GM12878 (cell line): ENCODE measurements around the gene GLMP. TPM values are rescaled to one million over a fixed set of nuclear protein-coding genes. Genes with fewer than 3 reads are reported as not detected.

Experiments used
- ATAC-seq: fragments of 200-7000 bp; cut with Tn5 transposase; 3 replicates; pipeline ENCODE4 v1.9.1; 2020; ENCODE audit warnings: mild to moderate bottlenecking, moderate library complexity
- BruUV-seq: library from RNA; stranded (reverse); fragments of 400-500 nt; replicated peaks from 2 replicates; lab custom pipeline; 2021; lab: Mats Ljungman, UMichigan
- CTCF ChIA-PET: fragments of 300-600 bp; sonication (Branson Sonifier 250); formaldehyde crosslinking; extraction: SDS; loops from one replicate; lab custom pipeline; 2021; ENCODE audit warnings: inconsistent platforms; lab: Yijun Ruan, JAX
- POLR2A ChIA-PET: fragments of 350-600 bp; formaldehyde crosslinking; extraction: SDS; loops from one replicate; lab custom pipeline; 2021; ENCODE audit warnings: inconsistent platforms; lab: Charles Lee
- RAD21 ChIA-PET: fragments of 300-600 bp; sonication (Branson Sonifier 250); formaldehyde crosslinking; loops from one replicate; lab custom pipeline; 2023; ENCODE audit warnings: antibody characterized with exemption; ENCODE audit not compliant: unreplicated experiment; lab: Charles Lee
- SMC1A ChIA-PET: fragments of 300-600 bp; sonication (Branson Sonifier 250); formaldehyde crosslinking; loops from one replicate; lab custom pipeline; 2023; ENCODE audit not compliant: unreplicated experiment, uncharacterized antibody; lab: Charles Lee
- DNase-seq: peaks from one replicate; pipeline ENCODE4 v3.0.0-alpha.2; 2011; ENCODE audit warnings: low read depth, low spot score
- FAIRE-seq: peaks from 3 replicates; lab custom pipeline; 2011; peaks lifted over from hg19 to GRCh38; lab: Jason Lieb, UNC
- H2AFZ ChIP-seq: 2 replicates; pipeline ENCODE4 v1.6.0; 2011; ENCODE audit warnings: low read depth, low read length, control low read depth; ENCODE audit not compliant: control insufficient read depth
- H3K27ac ChIP-seq: 2 replicates; pipeline ENCODE4 v1.5.1; 2011; ENCODE audit warnings: control low read depth; ENCODE audit not compliant: control insufficient read depth, insufficient read depth
- H3K27me3 ChIP-seq, 2 experiments: replicated peaks in 1 of 2; 2 replicates each; pipeline versions ENCODE4 v1.6.0 to v1.6.1; 2011; ENCODE audit warnings: low read length in 1 of 2; ENCODE audit not compliant: control insufficient read depth in 2 of 2, insufficient read depth in 2 of 2
- H3K36me3 ChIP-seq, 2 experiments: 2 replicates each; pipeline ENCODE4 v1.5.1; 2011; ENCODE audit warnings: low read length in 1 of 2; ENCODE audit not compliant: control insufficient read depth in 2 of 2, insufficient read depth in 2 of 2
- H3K4me1 ChIP-seq: 2 replicates; pipeline ENCODE4 v1.6.1; 2011; ENCODE audit warnings: mild to moderate bottlenecking, low read length, moderate library complexity, mixed read lengths; ENCODE audit not compliant: control insufficient read depth, insufficient read depth
- H3K4me2 ChIP-seq: 2 replicates; pipeline ENCODE4 v1.6.0; 2011; ENCODE audit warnings: control low read depth; ENCODE audit not compliant: control insufficient read depth, insufficient read depth
- H3K4me3 ChIP-seq: fragments of 200-600 bp; sonication (generic); 2 replicates; pipeline ENCODE4 v1.5.1; 2016
- H3K79me2 ChIP-seq: 2 replicates; pipeline ENCODE4 v1.6.0; 2011; ENCODE audit warnings: low read length; ENCODE audit not compliant: control insufficient read depth, insufficient read depth
- H3K9ac ChIP-seq: 2 replicates; pipeline ENCODE4 v1.8.0; 2011; ENCODE audit warnings: low read length, control low read depth, mixed read lengths; ENCODE audit not compliant: control insufficient read depth, insufficient read depth
- H3K9me3 ChIP-seq: replicated peaks from 3 replicates; pipeline ENCODE4 v1.5.1; 2011; ENCODE audit warnings: mild to moderate bottlenecking, low read length; ENCODE audit not compliant: control insufficient read depth, insufficient read depth
- H4K20me1 ChIP-seq: 2 replicates; pipeline ENCODE4 v1.6.0; 2011; ENCODE audit not compliant: control insufficient read depth, insufficient read depth
- CHD1 ChIP-seq: IDR thresholded peaks from 2 replicates; pipeline ENCODE4 v1.6.1; 2012; ENCODE audit warnings: low read depth, low read length, improper control_type of control experiment
- CHD4 ChIP-seq: fragments of 200-600 bp; sonication (generic); IDR thresholded peaks from 2 replicates; pipeline ENCODE4 v1.6.1; 2016; ENCODE audit warnings: mild to moderate bottlenecking
- MEF2B ChIP-seq: fragments of 450-650 bp; IDR thresholded peaks from 2 replicates; pipeline ENCODE4 v1.6.1; 2018; ENCODE audit warnings: mild to moderate bottlenecking, moderate library complexity; ENCODE audit not compliant: partially characterized antibody, poor library complexity, severe bottlenecking
- POLR2AphosphoS2 ChIP-seq: IDR thresholded peaks from 2 replicates; pipeline ENCODE4 v1.6.1; 2011; ENCODE audit warnings: low read depth, mild to moderate bottlenecking, low read length, improper control_type of control experiment, moderate library complexity
- POLR2AphosphoS5 ChIP-seq: IDR thresholded peaks from 2 replicates; pipeline ENCODE4 v1.6.1; 2011; ENCODE audit warnings: mild to moderate bottlenecking, low read length, inconsistent platforms
- REST ChIP-seq: IDR thresholded peaks from 2 replicates; pipeline ENCODE4 v1.6.1; 2012; ENCODE audit warnings: mild to moderate bottlenecking, low read depth, low read length
- SIX5 ChIP-seq: IDR thresholded peaks from 2 replicates; pipeline ENCODE4 v1.6.1; 2011; ENCODE audit warnings: mild to moderate bottlenecking, low read depth, low read length, moderate library complexity; ENCODE audit not compliant: severe bottlenecking
- SUZ12 ChIP-seq: fragments of 200-600 bp; sonication (generic); IDR thresholded peaks from one replicate; pipeline ENCODE4 v1.6.1; 2018; ENCODE audit warnings: antibody characterized with exemption, mild to moderate bottlenecking; ENCODE audit not compliant: unreplicated experiment
- TCF12 ChIP-seq: IDR thresholded peaks from 2 replicates; pipeline ENCODE4 v1.6.1; 2011; ENCODE audit warnings: low read depth, mild to moderate bottlenecking, low read length
- TCF7 ChIP-seq: IDR thresholded peaks from 2 replicates; pipeline ENCODE4 v1.6.1; 2014; ENCODE audit warnings: antibody characterized with exemption, borderline replicate concordance
- WRNIP1 ChIP-seq: IDR thresholded peaks from 2 replicates; pipeline ENCODE4 v1.6.1; 2011; ENCODE audit warnings: low read depth, low read length, improper control_type of control experiment, borderline replicate concordance
- ZNF207 ChIP-seq: fragments of 450-650 bp; IDR thresholded peaks from 2 replicates; pipeline ENCODE4 v1.6.1; 2014; ENCODE audit warnings: antibody characterized with exemption, mild to moderate bottlenecking, borderline replicate concordance
- ZNF622 ChIP-seq: fragments of 450-650 bp; IDR thresholded peaks from 2 replicates; pipeline ENCODE4 v1.6.1; 2017; ENCODE audit warnings: mild to moderate bottlenecking, inconsistent platforms
- WGBS: methylation state at CpG from one replicate; pipeline ENCODE4 v1.1.6; 2016; ENCODE audit warnings: low lambda C conversion rate; ENCODE audit not compliant: insufficient replicate concordance, insufficient coverage; ENCODE audit errors: missing lambda C conversion rate; 5-methylcytosine and 5-hydroxymethylcytosine counted together
- in situ Hi-C: fragments of 300-500 bp; cut with MboI; formaldehyde crosslinking; loops from 9 replicates; pipeline ENCODE4 v1.14.3; 2018; ENCODE audit warnings: mixed read lengths
- intact Hi-C: fragments of 100-400 bp; cut with micrococcal nuclease; formaldehyde crosslinking; loops from one replicate; pipeline ENCODE4 v1.14.2; 2022; ENCODE audit not compliant: unreplicated experiment
- polyA plus RNA-seq, 11 experiments: library from polyadenylated mRNA; depleted of rRNA in 4 of 11; unstranded in 6 of 11; stranded (reverse) in 5 of 11; fragments of >200 nt; fragmentation: Nextera tagmentation in 4 of 11; fragmentation: Illumina TruSeq in 1 of 11; extraction: Ambion mirVana in 4 of 11; extraction: Trizol in 1 of 11; gene quantifications; 1 replicate in 1 of 11; 2 replicates in 10 of 11; pipeline versions ENCODE4 v1.2.1 to v1.2.3, GENCODE V29; 2011 to 2016; ENCODE audit warnings: inconsistent platforms in 2 of 11, missing spikeins in 2 of 11, low read depth in 1 of 11
- total RNA-seq, 4 experiments: library from RNA; depleted of rRNA in 3 of 4; stranded (reverse); fragments of >200 nt in 3 of 4; fragmentation: Illumina TruSeq in 1 of 4; extraction: Trizol in 1 of 4; gene quantifications; 2 replicates each; pipeline versions ENCODE4 v1.2.1 to v1.2.3, GENCODE V29; 2013 to 2021
- TF ChIP-seq, protein P1 (sequence below): fragments of 450-650 bp; IDR thresholded peaks from 2 replicates; pipeline ENCODE4 v1.6.1; 2017; ENCODE audit warnings: borderline replicate concordance
- TF ChIP-seq, protein P2 (sequence below): fragments of 450-650 bp; IDR thresholded peaks from 2 replicates; pipeline ENCODE4 v1.6.1; 2017; ENCODE audit warnings: mild to moderate bottlenecking, low read depth, inconsistent platforms; ENCODE audit not compliant: poor library complexity, severe bottlenecking

GLMP gene
- total and polyA plus RNA-seq, 10 of the 15 experiments (the other 5 are each of a cell fraction or from before 2014, with no cell fraction given): 4.4 to 30.0 (median 19.5) TPM

- TF ChIP-seq TCF7 (no peak), SUZ12 (no peak), CHD4 (no peak)
- TF ChIP-seq, protein P1, sequence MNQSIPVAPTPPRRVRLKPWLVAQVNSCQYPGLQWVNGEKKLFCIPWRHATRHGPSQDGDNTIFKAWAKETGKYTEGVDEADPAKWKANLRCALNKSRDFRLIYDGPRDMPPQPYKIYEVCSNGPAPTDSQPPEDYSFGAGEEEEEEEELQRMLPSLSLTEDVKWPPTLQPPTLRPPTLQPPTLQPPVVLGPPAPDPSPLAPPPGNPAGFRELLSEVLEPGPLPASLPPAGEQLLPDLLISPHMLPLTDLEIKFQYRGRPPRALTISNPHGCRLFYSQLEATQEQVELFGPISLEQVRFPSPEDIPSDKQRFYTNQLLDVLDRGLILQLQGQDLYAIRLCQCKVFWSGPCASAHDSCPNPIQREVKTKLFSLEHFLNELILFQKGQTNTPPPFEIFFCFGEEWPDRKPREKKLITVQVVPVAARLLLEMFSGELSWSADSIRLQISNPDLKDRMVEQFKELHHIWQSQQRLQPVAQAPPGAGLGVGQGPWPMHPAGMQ: no peak
- TF ChIP-seq, protein P2, sequence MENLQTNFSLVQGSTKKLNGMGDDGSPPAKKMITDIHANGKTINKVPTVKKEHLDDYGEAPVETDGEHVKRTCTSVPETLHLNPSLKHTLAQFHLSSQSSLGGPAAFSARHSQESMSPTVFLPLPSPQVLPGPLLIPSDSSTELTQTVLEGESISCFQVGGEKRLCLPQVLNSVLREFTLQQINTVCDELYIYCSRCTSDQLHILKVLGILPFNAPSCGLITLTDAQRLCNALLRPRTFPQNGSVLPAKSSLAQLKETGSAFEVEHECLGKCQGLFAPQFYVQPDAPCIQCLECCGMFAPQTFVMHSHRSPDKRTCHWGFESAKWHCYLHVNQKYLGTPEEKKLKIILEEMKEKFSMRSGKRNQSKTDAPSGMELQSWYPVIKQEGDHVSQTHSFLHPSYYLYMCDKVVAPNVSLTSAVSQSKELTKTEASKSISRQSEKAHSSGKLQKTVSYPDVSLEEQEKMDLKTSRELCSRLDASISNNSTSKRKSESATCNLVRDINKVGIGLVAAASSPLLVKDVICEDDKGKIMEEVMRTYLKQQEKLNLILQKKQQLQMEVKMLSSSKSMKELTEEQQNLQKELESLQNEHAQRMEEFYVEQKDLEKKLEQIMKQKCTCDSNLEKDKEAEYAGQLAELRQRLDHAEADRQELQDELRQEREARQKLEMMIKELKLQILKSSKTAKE: no peak
- TF ChIP-seq, all 136 proteins: peak for 0
These were observed 37.8 kb downstream of the GLMP start (continued) for GRCh38 chr1:156257711-156258110.

- FAIRE-seq: no peak
- RAD21 ChIA-PET: no interaction called here
- 91% methylated on average over 3 of the region's 3 CpGs for WGBS
- TF ChIP-seq CHD1 (no peak), TCF12 (no peak), POLR2AphosphoS5 (no peak), REST (no peak), ZNF622 (no peak), MEF2B (no peak), ZNF207 (no peak), SIX5 (no peak), WRNIP1 (no peak), POLR2AphosphoS2 (no peak)
These were observed 41.8 kb downstream of the GLMP start for GRCh38 chr1:156253634-156254033.

More at GRCh38 chr1:156253634-156254033, 41.8 kb downstream of the GLMP start:
- POLR2A ChIA-PET: interaction anchor here (0.5 kb wide), 1 partner anchor 13 kb away, joined by 5 read pairs; no protein-coding TSS in a partner anchor
- SMC1A ChIA-PET: no interaction called here
- no peaks in the 10 kb centered on the region for H3K79me2 ChIP-seq
- H3K27ac ChIP-seq: no peak overlapping the region
- intact Hi-C loops: no loop called here
- H3K4me3 ChIP-seq: no peak overlapping the region
- BruUV-seq: no TSS peak
- in situ Hi-C loops: no loop called here
- CTCF ChIA-PET: no interaction called here
- DNase-seq (no peak), ATAC-seq (no peak)
- H2AFZ ChIP-seq: no peak overlapping the region
- H3K27me3 ChIP-seq: no peaks in the 10 kb centered on the region
- peaks cover 22 to 50% of the 10 kb centered on the region in 2 experiments for H3K36me3 ChIP-seq
- H4K20me1 ChIP-seq: no peaks in the 10 kb centered on the region
- H3K4me2 ChIP-seq: no peak overlapping the region
- no peak overlapping the region for H3K9ac ChIP-seq
- H3K9me3 ChIP-seq: no peaks in the 10 kb centered on the region
- no peaks in the 10 kb centered on the region for H3K4me1 ChIP-seq
